Measurements from ENCODE around the gene MYCT1. TPM values are rescaled to one million over a fixed set of nuclear protein-coding genes. Genes with fewer than 3 reads are reported as not detected.

Gene MYCT1
- total and polyA plus RNA-seq, 10 donors: 8.8 to 67.4 (median 53.1) TPM

DNA sequence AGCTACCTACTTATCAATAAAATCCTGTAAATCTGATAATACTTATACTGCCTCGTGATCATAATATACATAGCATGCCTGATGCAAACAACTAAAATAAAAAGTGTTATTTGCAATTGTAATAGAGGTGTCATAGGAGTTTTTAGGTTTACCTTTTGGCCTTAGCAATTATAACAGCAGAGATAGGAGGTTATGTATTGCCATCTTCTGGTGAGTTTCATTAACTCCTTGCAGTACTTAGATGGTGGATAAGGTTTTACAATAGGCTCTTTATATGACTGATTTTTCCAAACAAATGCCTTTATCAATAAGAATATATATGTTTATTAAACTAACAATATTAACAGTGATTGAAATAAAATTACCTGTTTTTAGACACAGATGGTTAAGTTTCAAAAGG lies 27.8 kb upstream of the MYCT1 start:
- intact Hi-C loops (cut with DNase I; ENCODE audit: low total_unique reads): no loop called here
- Histone ChIP-seq H3K36me3 (no peaks in the 10 kb centered on the region), H3K4me1 (peaks cover 0 to 13% (median 2%) of the 10 kb centered on the region in 6 donors), H3K4me3 (no peak overlapping the region), H3K27ac (peak overlapping the region in 1 of 8 donors; percentile 64), H3K9me3 (peaks cover 0 to 3% (median 0%) of the 10 kb centered on the region in 8 donors), H3K27me3 (replicated peaks in 1 of 7) (no peaks in the 10 kb centered on the region)
- TF ChIP-seq, protein P1, sequence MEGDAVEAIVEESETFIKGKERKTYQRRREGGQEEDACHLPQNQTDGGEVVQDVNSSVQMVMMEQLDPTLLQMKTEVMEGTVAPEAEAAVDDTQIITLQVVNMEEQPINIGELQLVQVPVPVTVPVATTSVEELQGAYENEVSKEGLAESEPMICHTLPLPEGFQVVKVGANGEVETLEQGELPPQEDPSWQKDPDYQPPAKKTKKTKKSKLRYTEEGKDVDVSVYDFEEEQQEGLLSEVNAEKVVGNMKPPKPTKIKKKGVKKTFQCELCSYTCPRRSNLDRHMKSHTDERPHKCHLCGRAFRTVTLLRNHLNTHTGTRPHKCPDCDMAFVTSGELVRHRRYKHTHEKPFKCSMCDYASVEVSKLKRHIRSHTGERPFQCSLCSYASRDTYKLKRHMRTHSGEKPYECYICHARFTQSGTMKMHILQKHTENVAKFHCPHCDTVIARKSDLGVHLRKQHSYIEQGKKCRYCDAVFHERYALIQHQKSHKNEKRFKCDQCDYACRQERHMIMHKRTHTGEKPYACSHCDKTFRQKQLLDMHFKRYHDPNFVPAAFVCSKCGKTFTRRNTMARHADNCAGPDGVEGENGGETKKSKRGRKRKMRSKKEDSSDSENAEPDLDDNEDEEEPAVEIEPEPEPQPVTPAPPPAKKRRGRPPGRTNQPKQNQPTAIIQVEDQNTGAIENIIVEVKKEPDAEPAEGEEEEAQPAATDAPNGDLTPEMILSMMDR (IDR thresholded peaks at IDR 0.05 in 8 of 11, conservative IDR thresholded peaks at IDR 0.05 in 3 of 11): peak in 8 of 11 experiments; percentile 18 to 55 (median 32)
- TF ChIP-seq POLR2A (IDR thresholded peaks at IDR 0.05) (no peak), POLR2AphosphoS5 (IDR thresholded peaks at IDR 0.05) (no peak)
- no peak for DNase-seq
- WGBS, 5 donors: 26 to 53% (median 40%) methylated on average over 1 of the region's 1 CpG

DNA sequence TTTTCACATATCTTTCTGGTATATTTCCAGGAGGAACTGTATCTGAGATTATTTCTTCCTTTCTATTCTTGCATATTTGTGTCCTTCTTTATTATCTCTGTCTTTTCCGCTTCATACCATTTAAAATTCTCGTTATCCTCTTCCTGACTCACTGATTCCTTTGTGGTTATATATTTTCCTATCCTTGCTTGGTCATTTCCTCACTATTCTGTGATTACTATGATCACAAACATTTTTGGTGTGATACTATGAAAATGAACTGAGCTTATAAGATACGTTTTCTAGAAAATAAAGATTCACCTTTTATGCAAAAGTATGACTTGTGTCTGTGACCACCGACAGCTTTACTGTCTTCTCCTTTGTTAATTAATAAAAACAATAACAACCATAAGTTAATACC lies 26.5 kb upstream of the MYCT1 start:
- Histone ChIP-seq H3K27ac (peak overlapping the region; percentile 0 to 64 (median 46)), H3K36me3 (no peaks in the 10 kb centered on the region), H3K27me3 (replicated peaks in 1 of 7) (no peaks in the 10 kb centered on the region), H3K4me1 (peaks cover 0 to 13% (median 2%) of the 10 kb centered on the region in 6 donors), H3K4me3 (no peak overlapping the region), H3K9me3 (peaks cover 0 to 4% (median 0%) of the 10 kb centered on the region in 8 donors)
- 37 to 46% (median 38%) methylated on average over 4 of the region's 4 CpGs for WGBS, 5 donors
- TF ChIP-seq POLR2AphosphoS5 (IDR thresholded peaks at IDR 0.05) (no peak), POLR2A (IDR thresholded peaks at IDR 0.05) (no peak)
- TF ChIP-seq, protein P1 (IDR thresholded peaks at IDR 0.05 in 8 of 11, conservative IDR thresholded peaks at IDR 0.05 in 3 of 11): no peak
- no peak for DNase-seq
- intact Hi-C loops (cut with DNase I; ENCODE audit: low total_unique reads): no loop called here

GRCh38 chr6:152673236-152673635 lies 24.5 kb upstream of the MYCT1 start:
- DNase-seq: no peak
- no peaks in the 10 kb centered on the region for H3K27me3 ChIP-seq (replicated peaks in 1 of 7)
- H3K4me3 ChIP-seq: no peak overlapping the region
- intact Hi-C loops (cut with DNase I; ENCODE audit: low total_unique reads): no loop called here
- peaks cover 0 to 4% (median 0%) of the 10 kb centered on the region in 8 donors for H3K9me3 ChIP-seq
- H3K27ac ChIP-seq: peak overlapping the region in 7 of 8 donors; percentile 36 to 69 (median 60)
- peaks cover 0 to 13% (median 2%) of the 10 kb centered on the region in 6 donors for H3K4me1 ChIP-seq
- H3K36me3 ChIP-seq: no peaks in the 10 kb centered on the region
- TF ChIP-seq POLR2A (IDR thresholded peaks at IDR 0.05) (no peak), POLR2AphosphoS5 (IDR thresholded peaks at IDR 0.05) (no peak)
- TF ChIP-seq, protein P1 (IDR thresholded peaks at IDR 0.05 in 8 of 11, conservative IDR thresholded peaks at IDR 0.05 in 3 of 11): no peak

DNA sequence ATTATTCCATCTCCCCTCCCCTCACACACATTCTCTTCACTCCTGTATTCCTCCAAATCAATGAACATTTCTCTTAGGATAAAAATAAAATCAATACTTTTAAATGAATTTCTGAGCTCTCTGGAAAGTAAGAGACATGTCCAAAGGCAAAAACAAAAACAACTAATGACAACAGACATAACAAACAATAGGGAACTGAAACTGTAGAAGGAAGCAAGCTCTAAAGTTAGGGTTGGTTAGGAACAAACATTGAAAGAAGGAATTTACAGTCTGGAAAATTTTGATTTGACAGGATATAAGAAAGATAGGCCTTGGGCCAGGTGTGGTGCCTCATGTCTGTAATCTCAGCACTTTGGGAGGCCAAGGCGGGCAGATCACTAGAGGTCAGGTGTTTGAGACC lies 17.5 kb upstream of the MYCT1 start:
- no peak for DNase-seq
- Histone ChIP-seq H3K36me3 (no peaks in the 10 kb centered on the region), H3K4me1 (no peaks in the 10 kb centered on the region), H3K27ac (no peak overlapping the region), H3K4me3 (no peak overlapping the region), H3K27me3 (replicated peaks in 1 of 7) (no peaks in the 10 kb centered on the region), H3K9me3 (no peaks in the 10 kb centered on the region)
- TF ChIP-seq POLR2A (IDR thresholded peaks at IDR 0.05) (no peak), POLR2AphosphoS5 (IDR thresholded peaks at IDR 0.05) (no peak)
- TF ChIP-seq, protein P1 (IDR thresholded peaks at IDR 0.05 in 8 of 11, conservative IDR thresholded peaks at IDR 0.05 in 3 of 11): no peak
- WGBS, 5 donors: 72 to 94% (median 79%) methylated on average over 1 of the region's 1 CpG
- intact Hi-C loops (cut with DNase I; ENCODE audit: low total_unique reads): no loop called here
